HG02623 (cell line): ENCODE measurements around the gene SLC45A2.
A peak's percentile ranks its signal among the peaks of the same experiment; 100 is the strongest.
"Not testable (repeated sequence)": the region's sequence is repeated elsewhere in the genome, so short reads cannot be mapped to it uniquely, and the experiment has no call there.

ENCODE experiments used
- ATAC-seq: cut with Tn5 transposase; IDR thresholded peaks from one replicate; pipeline ENCODE4 v1.9.1; 2021; ENCODE audit warnings: moderate library complexity; ENCODE audit not compliant: unreplicated experiment

The SLC45A2 gene

GRCh38 chr5:33969572-33970452 is 14.7 kb downstream of the SLC45A2 start:
- peak; percentile 56 for ATAC-seq

GRCh38 chr5:33968211-33969005 is 16.1 kb downstream of the SLC45A2 start:
- no peak for ATAC-seq

- ATAC-seq = no peak
These were observed 17.7 kb downstream of the SLC45A2 start for GRCh38 chr5:33966805-33967204.

GRCh38 chr5:33964132-33964700 is 20.3 kb downstream of the SLC45A2 start:
- no peak for ATAC-seq

GRCh38 chr5:33958176-33958575 is 26.3 kb downstream of the SLC45A2 start:
- no peak for ATAC-seq

- ATAC-seq = no peak
These were observed 26.8 kb downstream of the SLC45A2 start for GRCh38 chr5:33957577-33958150.

- ATAC-seq = not testable (repeated sequence)
These were observed 32.3 kb downstream of the SLC45A2 start for GRCh38 chr5:33952175-33952574.

GRCh38 chr5:33944543-33945132 is 39.9 kb downstream of the SLC45A2 start:
- no peak for ATAC-seq

- no peak for ATAC-seq
These were observed 43.4 kb downstream of the SLC45A2 start for GRCh38 chr5:33941090-33941489.

GRCh38 chr5:33939556-33940262 is 44.8 kb downstream of the SLC45A2 start:
- no peak for ATAC-seq

GRCh38 chr5:33938881-33939280 is 45.6 kb downstream of the SLC45A2 start:
- ATAC-seq = no peak

GRCh38 chr5:33938507-33938796 is 46.0 kb downstream of the SLC45A2 start:
- ATAC-seq = no peak

- no peak for ATAC-seq
These were observed 46.6 kb downstream of the SLC45A2 start for GRCh38 chr5:33937707-33938506.

- ATAC-seq = no peak
These were observed 47.3 kb downstream of the SLC45A2 start for GRCh38 chr5:33937017-33937706.

- ATAC-seq = no peak
These were observed 48.0 kb downstream of the SLC45A2 start, which contains the start of gene RXFP3 for GRCh38 chr5:33936381-33937016. Gene RXFP3, plus strand, starts transcription at chr5:33936386. Its CDS starts 355 bp downstream, at chr5:33936741.

- ATAC-seq = no peak
These were observed 48.5 kb downstream of the SLC45A2 start for GRCh38 chr5:33936004-33936380.

- peak; percentile 25 for ATAC-seq
These were observed 50.3 kb downstream of the SLC45A2 start for GRCh38 chr5:33934176-33934575.

GRCh38 chr5:33933723-33934169 is 50.7 kb downstream of the SLC45A2 start:
- peak; percentile 83 for ATAC-seq
